ENCODE measurements around the gene NDUFS3.

NDUFS3 gene

DNA sequence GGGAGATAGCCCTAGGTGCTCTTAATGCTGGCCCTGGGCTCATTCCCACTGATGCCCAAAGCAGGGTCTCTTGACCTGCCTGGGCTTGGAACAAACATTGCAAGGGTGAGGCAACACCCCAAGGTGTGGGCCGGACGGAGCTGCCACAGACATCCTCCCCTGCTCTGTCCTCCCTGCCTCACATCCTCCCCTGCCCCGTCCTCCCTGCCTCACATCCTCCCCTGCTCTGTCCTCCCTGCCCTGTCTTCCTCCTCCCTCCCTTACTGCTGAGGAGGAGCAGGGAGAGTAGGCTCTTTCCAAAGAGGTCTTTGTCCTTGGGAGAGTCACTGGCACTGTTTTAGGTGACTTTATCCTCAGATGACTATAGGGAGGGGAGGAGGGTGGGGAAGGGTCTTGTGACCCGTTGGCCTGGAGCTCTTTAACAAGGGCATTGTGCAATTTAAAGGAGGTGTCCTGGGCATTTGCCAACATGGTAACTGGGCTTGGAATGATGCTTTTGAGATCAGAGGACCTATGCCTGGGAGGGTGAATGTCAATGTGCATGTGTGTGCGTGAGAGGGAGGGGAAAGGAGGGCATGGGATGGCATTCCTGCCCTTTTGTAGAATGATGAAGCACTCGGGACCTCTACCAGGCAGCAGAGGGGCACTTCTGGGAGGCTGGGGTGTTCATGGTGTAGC lies 8.3 kb downstream of the NDUFS3 start:
- Histone ChIP-seq H4K20me1 (ENCODE audit: insufficient read depth, low read length) (no peaks in the 10 kb centered on the region), H3K9me3 (ENCODE audit: low read length) (no peaks in the 10 kb centered on the region), H3F3A (ENCODE audit: insufficient read depth, low read length) (0 out of 2 replicates have a peak, but pooled peaks cover 4% of the 10 kb centered on the region), H3K9ac (ENCODE audit: low read length) (no peak overlapping the region), H3K27ac (ENCODE audit: low read depth, low read length, poor library complexity, severe bottlenecking) (no peak overlapping the region), H3K79me2 (ENCODE audit: insufficient read depth, low read length) (no peaks in the 10 kb centered on the region), H3K36me3 (ENCODE audit: insufficient read depth, low read length) (peaks cover 32% of the 10 kb centered on the region), H3K4me1 (ENCODE audit: insufficient read depth, low read length, severe bottlenecking) (no peaks in the 10 kb centered on the region), H2AFZ (ENCODE audit: low read length) (no peak overlapping the region), H3K4me3 (ENCODE audit: low read depth, low read length, poor library complexity, severe bottlenecking) (no peak overlapping the region), H3K9me2 (ENCODE audit: low read depth, low read length) (no peaks in the 10 kb centered on the region), H3K4me2 (ENCODE audit: low read length) (no peak overlapping the region), H3K27me3 (ENCODE audit: insufficient read depth, low read length) (no peaks in the 10 kb centered on the region)
- TF ChIP-seq, protein P1, sequence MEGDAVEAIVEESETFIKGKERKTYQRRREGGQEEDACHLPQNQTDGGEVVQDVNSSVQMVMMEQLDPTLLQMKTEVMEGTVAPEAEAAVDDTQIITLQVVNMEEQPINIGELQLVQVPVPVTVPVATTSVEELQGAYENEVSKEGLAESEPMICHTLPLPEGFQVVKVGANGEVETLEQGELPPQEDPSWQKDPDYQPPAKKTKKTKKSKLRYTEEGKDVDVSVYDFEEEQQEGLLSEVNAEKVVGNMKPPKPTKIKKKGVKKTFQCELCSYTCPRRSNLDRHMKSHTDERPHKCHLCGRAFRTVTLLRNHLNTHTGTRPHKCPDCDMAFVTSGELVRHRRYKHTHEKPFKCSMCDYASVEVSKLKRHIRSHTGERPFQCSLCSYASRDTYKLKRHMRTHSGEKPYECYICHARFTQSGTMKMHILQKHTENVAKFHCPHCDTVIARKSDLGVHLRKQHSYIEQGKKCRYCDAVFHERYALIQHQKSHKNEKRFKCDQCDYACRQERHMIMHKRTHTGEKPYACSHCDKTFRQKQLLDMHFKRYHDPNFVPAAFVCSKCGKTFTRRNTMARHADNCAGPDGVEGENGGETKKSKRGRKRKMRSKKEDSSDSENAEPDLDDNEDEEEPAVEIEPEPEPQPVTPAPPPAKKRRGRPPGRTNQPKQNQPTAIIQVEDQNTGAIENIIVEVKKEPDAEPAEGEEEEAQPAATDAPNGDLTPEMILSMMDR (IDR thresholded peaks at IDR 0.05; ENCODE audit: low read length), result no peak
- TF ChIP-seq EZH2 (IDR thresholded peaks at IDR 0.05; ENCODE audit: borderline replicate concordance, low read length), result no peak

DNA sequence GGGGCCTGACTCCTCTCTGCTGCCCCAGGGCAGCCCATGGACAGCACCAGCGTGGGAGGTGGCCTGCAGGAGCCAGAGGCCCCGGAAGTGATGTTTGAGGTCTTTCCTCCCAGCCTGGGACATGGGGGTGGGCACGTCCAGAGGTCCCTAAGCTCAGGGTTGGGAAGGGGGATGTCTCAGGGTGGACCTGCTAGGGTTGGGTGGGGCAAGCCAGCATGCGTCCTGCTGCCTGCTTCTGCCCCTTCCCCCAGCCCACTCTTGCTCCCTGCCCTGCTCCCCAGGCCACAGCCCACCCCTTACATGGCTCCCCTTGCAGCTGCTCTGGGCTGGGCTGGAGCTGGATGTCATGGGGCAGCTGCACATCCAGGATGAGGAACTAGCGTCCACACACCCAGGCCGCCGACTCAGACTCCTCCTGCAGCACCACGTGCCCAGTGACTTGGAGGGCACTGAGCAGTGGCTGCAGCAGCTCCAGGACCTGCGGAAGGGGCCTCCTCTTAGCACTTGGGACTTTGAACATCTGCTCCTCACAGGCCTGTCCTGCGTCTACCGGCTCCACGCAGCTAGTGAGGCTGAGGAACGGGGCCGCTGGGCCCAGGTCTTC lies 9.0 kb downstream of the NDUFS3 start:
- Histone ChIP-seq H3K4me2 (ENCODE audit: low read length) (no peak overlapping the region), H4K20me1 (ENCODE audit: insufficient read depth, low read length) (no peaks in the 10 kb centered on the region), H3K9ac (ENCODE audit: low read length) (no peak overlapping the region), H3K9me2 (ENCODE audit: low read depth, low read length) (no peaks in the 10 kb centered on the region), H3K9me3 (ENCODE audit: low read length) (no peaks in the 10 kb centered on the region), H2AFZ (ENCODE audit: low read length) (no peak overlapping the region), H3K4me1 (ENCODE audit: insufficient read depth, low read length, severe bottlenecking) (no peaks in the 10 kb centered on the region), H3K79me2 (ENCODE audit: insufficient read depth, low read length) (no peaks in the 10 kb centered on the region), H3K36me3 (ENCODE audit: insufficient read depth, low read length) (peaks cover 26% of the 10 kb centered on the region), H3K27ac (ENCODE audit: low read depth, low read length, poor library complexity, severe bottlenecking) (no peak overlapping the region), H3F3A (ENCODE audit: insufficient read depth, low read length) (0 out of 2 replicates have a peak, but pooled peaks cover 4% of the 10 kb centered on the region), H3K4me3 (ENCODE audit: low read depth, low read length, poor library complexity, severe bottlenecking) (no peak overlapping the region), H3K27me3 (ENCODE audit: insufficient read depth, low read length) (no peaks in the 10 kb centered on the region)
- TF ChIP-seq EZH2 (IDR thresholded peaks at IDR 0.05; ENCODE audit: borderline replicate concordance, low read length), result no peak
- TF ChIP-seq, protein P1 (IDR thresholded peaks at IDR 0.05; ENCODE audit: low read length), result no peak

DNA sequence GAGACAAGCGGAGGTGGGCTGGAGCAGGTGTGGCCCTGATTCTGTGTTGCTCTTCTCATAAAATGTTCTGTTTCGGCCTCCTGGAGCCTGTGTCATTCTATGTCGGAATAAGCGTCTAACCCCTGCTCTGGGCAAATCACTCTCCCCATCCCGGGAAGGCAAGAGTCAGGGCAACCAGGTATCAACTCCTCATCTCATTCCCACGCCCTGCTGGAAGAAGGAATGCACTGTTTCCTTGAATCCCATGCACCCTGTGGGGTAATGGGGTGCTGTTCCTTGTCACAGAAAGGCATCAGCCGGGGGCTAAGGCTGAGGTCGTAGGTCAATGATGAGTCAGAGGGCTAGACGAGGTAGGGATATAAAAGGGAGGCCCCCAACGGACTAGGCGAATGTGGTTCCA lies 10.2 kb downstream of the NDUFS3 start:
- no peak overlapping the region for H2AFZ ChIP-seq (ENCODE audit: low read length)
- peaks cover 13% of the 10 kb centered on the region for H3K36me3 ChIP-seq (ENCODE audit: insufficient read depth, low read length)
- TF ChIP-seq, protein P1 (IDR thresholded peaks at IDR 0.05; ENCODE audit: low read length), result no peak
- no peak for TF ChIP-seq EZH2 (IDR thresholded peaks at IDR 0.05; ENCODE audit: borderline replicate concordance, low read length)
- no peak overlapping the region for H3K4me2 ChIP-seq (ENCODE audit: low read length)
- no peak overlapping the region for H3K27ac ChIP-seq (ENCODE audit: low read depth, low read length, poor library complexity, severe bottlenecking)
- H3K4me3 ChIP-seq (ENCODE audit: low read depth, low read length, poor library complexity, severe bottlenecking), result no peak overlapping the region
- H3K79me2 ChIP-seq (ENCODE audit: insufficient read depth, low read length), result no peaks in the 10 kb centered on the region
- no peaks in the 10 kb centered on the region for H3K9me2 ChIP-seq (ENCODE audit: low read depth, low read length)
- H3K9me3 ChIP-seq (ENCODE audit: low read length), result no peaks in the 10 kb centered on the region
- no peaks in the 10 kb centered on the region for H4K20me1 ChIP-seq (ENCODE audit: insufficient read depth, low read length)
- 0 out of 2 replicates have a peak, but pooled peaks cover 1% of the 10 kb centered on the region for H3F3A ChIP-seq (ENCODE audit: insufficient read depth, low read length)
- H3K4me1 ChIP-seq (ENCODE audit: insufficient read depth, low read length, severe bottlenecking), result no peaks in the 10 kb centered on the region
- H3K27me3 ChIP-seq (ENCODE audit: insufficient read depth, low read length), result peaks cover 4% of the 10 kb centered on the region; the same call in 1 of the 2 replicates
- H3K9ac ChIP-seq (ENCODE audit: low read length), result no peak overlapping the region
